ENCODE results near the gene SCT. TPM values are rescaled to one million over a fixed set of nuclear protein-coding genes. Genes with fewer than 3 reads are reported as not detected.

The SCT gene
- total RNA-seq, 4 donors from 2014 or later = not detected

- H3K27me3 ChIP-seq = no peaks in the 10 kb centered on the region
- H3K27ac ChIP-seq = no peak overlapping the region
- no peak overlapping the region for H3K4me3 ChIP-seq (replicated peaks in 1 of 3)
- peak in 1 of 2 donors; percentile 24 for DNase-seq
- H3K4me1 ChIP-seq = peaks cover 0 to 44% of the 10 kb centered on the region in 2 donors
- TF ChIP-seq POLR2A (IDR thresholded peaks at IDR 0.05) (no peak), CTCF (IDR thresholded peaks at IDR 0.05) (no peak)
- peaks cover 7 to 8% of the 10 kb centered on the region in 2 donors for H3K36me3 ChIP-seq
- intact Hi-C loops (cut with DNase I) = no loop called here
- H3K9me3 ChIP-seq = no peaks in the 10 kb centered on the region
- WGBS, 2 donors = 0 to 9% methylated on average over 2 to 7 of the region's 80 CpGs
Observed at GRCh38 chr11:639332-639955, 12.5 kb upstream of the SCT start.

- 38 to 43% methylated on average over 26 to 27 of the region's 28 CpGs for WGBS, 2 donors
- peaks cover under 1 to 1% of the 10 kb centered on the region in 2 donors for H3K36me3 ChIP-seq
- peaks cover 0 to 44% of the 10 kb centered on the region in 2 donors for H3K4me1 ChIP-seq
- no peak for TF ChIP-seq CTCF (IDR thresholded peaks at IDR 0.05)
- TF ChIP-seq POLR2A (IDR thresholded peaks at IDR 0.05) = peak in 1 of 2 donors; percentile 4
- no peaks in the 10 kb centered on the region for H3K27me3 ChIP-seq
- DNase-seq = peak; percentile 62 to 65
- H3K27ac ChIP-seq = no peak overlapping the region
- intact Hi-C loops (cut with DNase I) = no loop called here
- H3K4me3 ChIP-seq (replicated peaks in 1 of 3) = no peak overlapping the region
- H3K9me3 ChIP-seq = no peaks in the 10 kb centered on the region
Observed at GRCh38 chr11:638631-639331, 11.8 kb upstream of the SCT start.

- Histone ChIP-seq H3K9me3 (no peaks in the 10 kb centered on the region), H3K4me1 (peaks cover 0 to 44% of the 10 kb centered on the region in 2 donors), H3K36me3 (no peaks in the 10 kb centered on the region), H3K4me3 (replicated peaks in 1 of 3) (no peak overlapping the region), H3K27ac (no peak overlapping the region), H3K27me3 (no peaks in the 10 kb centered on the region)
- TF ChIP-seq CTCF (IDR thresholded peaks at IDR 0.05) = no peak
- no peak for TF ChIP-seq POLR2A (IDR thresholded peaks at IDR 0.05)
- intact Hi-C loops (cut with DNase I) = no loop called here
- WGBS, 2 donors = 37 to 40% methylated on average over 40 to 44 of the region's 55 CpGs
- DNase-seq = no peak
Observed at GRCh38 chr11:637593-638521, 10.9 kb upstream of the SCT start.

GRCh38 chr11:637333-637592 is 10.3 kb upstream of the SCT start:
- WGBS, 2 donors = no CpG with 5 or more reads among the region's 34 CpGs
- TF ChIP-seq POLR2A (IDR thresholded peaks at IDR 0.05) = no peak
- Histone ChIP-seq H3K36me3 (no peaks in the 10 kb centered on the region), H3K4me3 (replicated peaks in 1 of 3) (no peak overlapping the region), H3K4me1 (peaks cover 0 to 44% of the 10 kb centered on the region in 2 donors), H3K27ac (no peak overlapping the region), H3K27me3 (no peaks in the 10 kb centered on the region), H3K9me3 (no peaks in the 10 kb centered on the region)
- no peak for DNase-seq
- intact Hi-C loops (cut with DNase I) = no loop called here

- 30% methylated on average over 18 of the region's 100 CpGs; no CpG with 5 or more reads in 1 of the 2 donors for WGBS, 2 donors
- TF ChIP-seq POLR2A (IDR thresholded peaks at IDR 0.05) = no peak
- no peaks in the 10 kb centered on the region for H3K27me3 ChIP-seq
- H3K9me3 ChIP-seq = no peaks in the 10 kb centered on the region
- H3K4me1 ChIP-seq = peaks cover 0 to 44% of the 10 kb centered on the region in 2 donors
- H3K4me3 ChIP-seq (replicated peaks in 1 of 3) = no peak within 1 kb of the TSS
- intact Hi-C loops (cut with DNase I) = no loop called here
- H3K27ac ChIP-seq = no peak within 1 kb of the TSS
- DNase-seq = peak in 1 of 2 donors; percentile 26
- no peaks in the 10 kb centered on the region for H3K36me3 ChIP-seq
Observed at GRCh38 chr11:636511-637332, 9.7 kb upstream of the SCT start, which contains the start of gene DRD4. Gene DRD4, plus strand, starts transcription at chr11:637269. Its CDS starts 36 bp downstream, at chr11:637305.
